ENCODE results near the gene RFNG.
A peak's percentile ranks its signal among the peaks of the same experiment; 100 is the strongest.

RFNG gene

GRCh38 chr17:82024859-82025258 lies 26.8 kb downstream of the RFNG start:
- no peaks in the 10 kb centered on the region for H3K27me3 ChIP-seq (ENCODE audit: control insufficient read depth, low read length)
- H3K79me2 ChIP-seq (ENCODE audit: control insufficient read depth, low read length): peaks cover 35% of the 10 kb centered on the region
- H3K4me2 ChIP-seq (ENCODE audit: low read length): peak overlapping the region; percentile 81; the same call in 1 of the 2 replicates
- H3K36me3 ChIP-seq (ENCODE audit: control insufficient read depth, low read length): peaks cover 3% of the 10 kb centered on the region
- no peak overlapping the region for H3K27ac ChIP-seq (ENCODE audit: low read depth, low read length)
- H3K9me3 ChIP-seq (ENCODE audit: control insufficient read depth, insufficient read depth, low read length): no peaks in the 10 kb centered on the region
- H4K20me1 ChIP-seq (ENCODE audit: control insufficient read depth, insufficient read depth, low read depth, low read length): peaks cover 4% of the 10 kb centered on the region; the same call in 1 of the 2 replicates
- TF ChIP-seq EZH2phosphoT487 (IDR thresholded peaks at IDR 0.05; ENCODE audit: borderline replicate concordance, low read length): no peak
- TF ChIP-seq, protein P1, sequence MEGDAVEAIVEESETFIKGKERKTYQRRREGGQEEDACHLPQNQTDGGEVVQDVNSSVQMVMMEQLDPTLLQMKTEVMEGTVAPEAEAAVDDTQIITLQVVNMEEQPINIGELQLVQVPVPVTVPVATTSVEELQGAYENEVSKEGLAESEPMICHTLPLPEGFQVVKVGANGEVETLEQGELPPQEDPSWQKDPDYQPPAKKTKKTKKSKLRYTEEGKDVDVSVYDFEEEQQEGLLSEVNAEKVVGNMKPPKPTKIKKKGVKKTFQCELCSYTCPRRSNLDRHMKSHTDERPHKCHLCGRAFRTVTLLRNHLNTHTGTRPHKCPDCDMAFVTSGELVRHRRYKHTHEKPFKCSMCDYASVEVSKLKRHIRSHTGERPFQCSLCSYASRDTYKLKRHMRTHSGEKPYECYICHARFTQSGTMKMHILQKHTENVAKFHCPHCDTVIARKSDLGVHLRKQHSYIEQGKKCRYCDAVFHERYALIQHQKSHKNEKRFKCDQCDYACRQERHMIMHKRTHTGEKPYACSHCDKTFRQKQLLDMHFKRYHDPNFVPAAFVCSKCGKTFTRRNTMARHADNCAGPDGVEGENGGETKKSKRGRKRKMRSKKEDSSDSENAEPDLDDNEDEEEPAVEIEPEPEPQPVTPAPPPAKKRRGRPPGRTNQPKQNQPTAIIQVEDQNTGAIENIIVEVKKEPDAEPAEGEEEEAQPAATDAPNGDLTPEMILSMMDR (IDR thresholded peaks at IDR 0.05; ENCODE audit: low read depth, low read length, poor library complexity, severe bottlenecking): no peak
- peaks cover 25% of the 10 kb centered on the region for H3K4me1 ChIP-seq (ENCODE audit: control insufficient read depth, low read length)
- no peak overlapping the region for H3K4me3 ChIP-seq (ENCODE audit: low read length)
- no peaks in the 10 kb centered on the region for H3F3A ChIP-seq (ENCODE audit: control insufficient read depth, insufficient read depth)
- no peaks in the 10 kb centered on the region for H3K9me2 ChIP-seq (replicated peaks; ENCODE audit: control insufficient read depth, low read length)

DNA sequence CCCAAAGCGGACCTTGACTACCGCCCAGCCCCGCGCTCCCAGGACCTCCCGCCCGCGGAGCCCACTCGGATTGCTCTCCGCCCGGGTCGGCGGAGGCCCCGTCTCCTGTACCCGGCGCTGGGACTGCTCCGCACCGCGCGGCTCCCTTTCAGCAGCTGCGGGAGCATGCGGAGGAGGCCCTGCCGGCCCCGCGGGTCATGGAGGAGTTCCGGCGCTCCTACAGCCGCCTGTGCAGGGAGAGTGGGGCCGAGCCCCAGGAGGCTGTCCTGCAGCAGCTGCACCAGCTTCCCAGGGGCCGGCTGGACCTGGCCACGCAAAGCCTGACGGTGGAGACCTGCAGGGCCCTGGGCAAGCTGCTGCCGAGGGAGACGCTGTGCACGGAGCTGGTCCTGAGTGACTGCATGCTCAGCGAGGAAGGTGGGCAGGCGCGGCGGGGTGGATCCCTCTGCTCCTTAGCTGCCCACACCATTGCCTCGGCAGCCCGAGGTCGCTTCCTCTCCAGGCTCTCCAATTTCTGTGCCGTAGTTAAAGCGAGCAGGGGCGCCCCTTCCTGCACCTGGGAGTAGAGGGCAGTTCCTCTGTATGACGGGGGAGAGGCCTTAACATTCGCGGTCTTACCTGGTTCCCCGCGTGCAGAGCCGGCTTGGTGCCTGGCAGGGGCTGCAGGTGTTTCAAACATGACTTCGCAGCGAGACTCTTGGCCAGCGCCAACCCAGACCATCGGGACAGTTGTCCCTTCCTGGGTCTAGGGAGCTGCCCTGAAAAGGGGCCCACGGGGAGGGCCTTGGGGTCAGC lies 28.0 kb downstream of the RFNG start:
- no peaks in the 10 kb centered on the region for H3K9me2 ChIP-seq (replicated peaks; ENCODE audit: control insufficient read depth, low read length)
- peaks cover 3% of the 10 kb centered on the region for H3K36me3 ChIP-seq (ENCODE audit: control insufficient read depth, low read length)
- peaks cover 5% of the 10 kb centered on the region; the same call in 1 of the 2 replicates for H4K20me1 ChIP-seq (ENCODE audit: control insufficient read depth, insufficient read depth, low read depth, low read length)
- TF ChIP-seq, protein P1 (IDR thresholded peaks at IDR 0.05; ENCODE audit: low read depth, low read length, poor library complexity, severe bottlenecking): no peak
- TF ChIP-seq EZH2phosphoT487 (IDR thresholded peaks at IDR 0.05; ENCODE audit: borderline replicate concordance, low read length): no peak
- H3K9me3 ChIP-seq (ENCODE audit: control insufficient read depth, insufficient read depth, low read length): no peaks in the 10 kb centered on the region
- H3K27me3 ChIP-seq (ENCODE audit: control insufficient read depth, low read length): no peaks in the 10 kb centered on the region
- peak overlapping the region; percentile 81 for H3K4me2 ChIP-seq (ENCODE audit: low read length)
- no peak overlapping the region for H3K27ac ChIP-seq (ENCODE audit: low read depth, low read length)
- H3K4me1 ChIP-seq (ENCODE audit: control insufficient read depth, low read length): peaks cover 25% of the 10 kb centered on the region
- peaks cover 35% of the 10 kb centered on the region for H3K79me2 ChIP-seq (ENCODE audit: control insufficient read depth, low read length)
- peak overlapping the region; percentile 92 for H3K4me3 ChIP-seq (ENCODE audit: low read length)
- H3F3A ChIP-seq (ENCODE audit: control insufficient read depth, insufficient read depth): 0 out of 2 replicates have a peak, but pooled peaks cover under 1% of the 10 kb centered on the region

- peaks cover 25% of the 10 kb centered on the region for H3K4me1 ChIP-seq (ENCODE audit: control insufficient read depth, low read length)
- TF ChIP-seq, protein P1 (IDR thresholded peaks at IDR 0.05; ENCODE audit: low read depth, low read length, poor library complexity, severe bottlenecking): no peak
- no peak for TF ChIP-seq EZH2phosphoT487 (IDR thresholded peaks at IDR 0.05; ENCODE audit: borderline replicate concordance, low read length)
- H3K27ac ChIP-seq (ENCODE audit: low read depth, low read length): peak within 1 kb of the TSS; percentile 10; the same call in 1 of the 2 replicates
- H3F3A ChIP-seq (ENCODE audit: control insufficient read depth, insufficient read depth): peaks cover 3% of the 10 kb centered on the region; the same call in 1 of the 2 replicates
- H3K4me2 ChIP-seq (ENCODE audit: low read length): peak within 1 kb of the TSS; percentile 89
- peaks cover 35% of the 10 kb centered on the region for H3K79me2 ChIP-seq (ENCODE audit: control insufficient read depth, low read length)
- no peaks in the 10 kb centered on the region for H3K27me3 ChIP-seq (ENCODE audit: control insufficient read depth, low read length)
- H4K20me1 ChIP-seq (ENCODE audit: control insufficient read depth, insufficient read depth, low read depth, low read length): peaks cover 8% of the 10 kb centered on the region; the same call in 1 of the 2 replicates
- H3K9me2 ChIP-seq (replicated peaks; ENCODE audit: control insufficient read depth, low read length): no peaks in the 10 kb centered on the region
- no peaks in the 10 kb centered on the region for H3K9me3 ChIP-seq (ENCODE audit: control insufficient read depth, insufficient read depth, low read length)
- peak within 1 kb of the TSS; percentile 92 for H3K4me3 ChIP-seq (ENCODE audit: low read length)
- H3K36me3 ChIP-seq (ENCODE audit: control insufficient read depth, low read length): peaks cover 9% of the 10 kb centered on the region
Measured at GRCh38 chr17:82022981-82023446, 28.6 kb downstream of the RFNG start, which contains the start of gene LRRC45. Gene LRRC45, plus strand, starts transcription at chr17:82023305. Its CDS starts 339 bp downstream, at chr17:82023644.
